ENCODE measurements around the gene AMPD2. TPM values are rescaled to one million over a fixed set of nuclear protein-coding genes. Genes with fewer than 3 reads are reported as not detected.

The AMPD2 gene
- total and polyA plus RNA-seq, 2 donors (not counting 3 experiments of a cell fraction or from before 2014, with no cell fraction given): 69.4 TPM

MicroRNAs encoded within 50 kb of the gene (microRNA counts, 767-probe panel; counts per million panel counts)
- 723 counts per million, percentile 96 among the panel's probes with 10 or more counts for microRNA hsa-miR-197-3p

Small RNA genes within 50 kb of the gene (small RNA-seq; reads per million reads assigned to genes)
- gene RNU6V (ENCODE audit: insufficient read depth, insufficient read length, low read depth, low replicate concordance): not detected

Other genes starting within 250 kb of the AMPD2 start
- gene SORT1, start 221.9 kb upstream of the AMPD2 start, total RNA-seq: 16.8 and 17.8 TPM in 2 replicates
- gene SORT1, start 221.9 kb upstream of the AMPD2 start, polyA plus RNA-seq: 6.4 and 6.8 TPM in 2 replicates
- gene PSMA5, start 193.4 kb upstream of the AMPD2 start, total RNA-seq: 112 and 125 TPM in 2 replicates
- 87.9 and 98.1 TPM in 2 replicates for gene PSMA5, start 193.4 kb upstream of the AMPD2 start, polyA plus RNA-seq
- not detected in 2 replicates for gene SYPL2, start 153.3 kb upstream of the AMPD2 start, total RNA-seq
- gene SYPL2, start 153.3 kb upstream of the AMPD2 start, polyA plus RNA-seq: 0.02 TPM in 1 of 2 replicates, not detected in the other
- gene ATXN7L2, start 135.9 kb upstream of the AMPD2 start, total RNA-seq: 3.8 and 4.4 TPM in 2 replicates
- gene ATXN7L2, start 135.9 kb upstream of the AMPD2 start, polyA plus RNA-seq: 4.9 and 5.7 TPM in 2 replicates
- 6.9 and 7.3 TPM in 2 replicates for gene CYB561D1, start 125.7 kb upstream of the AMPD2 start, total RNA-seq
- gene CYB561D1, start 125.7 kb upstream of the AMPD2 start, polyA plus RNA-seq: 7.2 and 9.2 TPM in 2 replicates
- 0.78 and 0.88 TPM in 2 replicates for gene AMIGO1, start 110.1 kb upstream of the AMPD2 start, total RNA-seq
- gene AMIGO1, start 110.1 kb upstream of the AMPD2 start, polyA plus RNA-seq: 0.67 and 0.80 TPM in 2 replicates
- not detected in 2 replicates for gene GPR61, start 80.0 kb upstream of the AMPD2 start, total RNA-seq
- gene GPR61, start 80.0 kb upstream of the AMPD2 start, polyA plus RNA-seq: not detected in 2 replicates
- gene GNAI3, start 71.2 kb upstream of the AMPD2 start, total RNA-seq: 12.9 and 14.0 TPM in 2 replicates
- 3.7 and 5.0 TPM in 2 replicates for gene GNAI3, start 71.2 kb upstream of the AMPD2 start, polyA plus RNA-seq
- gene GNAT2, start 221 bp upstream of the AMPD2 start, total RNA-seq: 0.30 TPM in 1 of 2 replicates, not detected in the other
- 0.08 TPM in 1 of 2 replicates, not detected in the other for gene GNAT2, start 221 bp upstream of the AMPD2 start, polyA plus RNA-seq
- 5.5 and 9.5 TPM in 2 replicates for gene GSTM4, start 36.3 kb downstream of the AMPD2 start, total RNA-seq
- gene GSTM4, start 36.3 kb downstream of the AMPD2 start, polyA plus RNA-seq: 11.6 and 12.4 TPM in 2 replicates
- 12.0 and 21.5 TPM in 2 replicates for gene GSTM2, start 48.2 kb downstream of the AMPD2 start, total RNA-seq
- 23.6 and 27.1 TPM in 2 replicates for gene GSTM2, start 48.2 kb downstream of the AMPD2 start, polyA plus RNA-seq
- 35.5 TPM in 1 of 2 replicates, not detected in the other for gene GSTM1, start 68.0 kb downstream of the AMPD2 start, total RNA-seq
- 0.16 TPM in 1 of 2 replicates, not detected in the other for gene GSTM1, start 68.0 kb downstream of the AMPD2 start, polyA plus RNA-seq
- 0.51 and 1.6 TPM in 2 replicates for gene GSTM5, start 92.4 kb downstream of the AMPD2 start, total RNA-seq
- 0.21 and 0.25 TPM in 2 replicates for gene GSTM5, start 92.4 kb downstream of the AMPD2 start, polyA plus RNA-seq
- 18.5 and 27.9 TPM in 2 replicates for gene GSTM3, start 121.2 kb downstream of the AMPD2 start, total RNA-seq
- gene GSTM3, start 121.2 kb downstream of the AMPD2 start, polyA plus RNA-seq: 48.3 and 52.0 TPM in 2 replicates
- gene EPS8L3, start 144.1 kb downstream of the AMPD2 start, total RNA-seq: not detected in 2 replicates
- not detected in 2 replicates for gene EPS8L3, start 144.1 kb downstream of the AMPD2 start, polyA plus RNA-seq